ENCODE measurements around the gene SNRK. TPM values are rescaled to one million over a fixed set of nuclear protein-coding genes. Genes with fewer than 3 reads are reported as not detected.

Gene SNRK
- total RNA-seq, 1 experiment from 2014 or later: 7.3 TPM

DNA sequence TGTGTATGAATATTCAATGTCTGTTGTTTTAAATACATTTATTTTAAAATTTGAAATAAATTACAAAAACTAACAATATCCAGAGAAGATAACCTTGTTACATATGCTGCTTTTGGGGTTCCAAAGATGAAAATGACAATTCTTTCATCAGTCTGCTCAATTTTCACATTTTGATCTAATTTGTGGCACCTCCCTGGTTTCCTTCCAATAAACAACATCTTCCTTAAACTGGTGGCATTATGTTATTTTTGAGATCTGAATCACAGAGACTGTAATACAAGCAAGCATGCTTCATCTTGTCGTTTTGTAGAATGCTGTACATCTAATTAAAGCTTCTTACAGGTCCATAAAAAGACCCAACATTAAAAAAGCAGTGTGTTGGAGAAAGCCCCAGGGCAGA lies 2.2 kb upstream of the SNRK start:
- Histone ChIP-seq H3K4me1 (ENCODE audit: insufficient read depth, low read length, poor library complexity, severe bottlenecking) (no peaks in the 10 kb centered on the region), H3K36me3 (ENCODE audit: insufficient read depth, low read length, poor library complexity, severe bottlenecking) (no peaks in the 10 kb centered on the region), H3K27me3 (replicated peaks; ENCODE audit: insufficient read depth, low read depth, low read length, poor library complexity) (peaks cover 4% of the 10 kb centered on the region), H3K9me3 (ENCODE audit: low read depth, low read length, poor library complexity, severe bottlenecking) (no peaks in the 10 kb centered on the region), H3K27ac (ENCODE audit: low read depth, low read length, poor library complexity, severe bottlenecking) (no peak overlapping the region), H3K4me3 (ENCODE audit: low read depth, low read length, poor library complexity, severe bottlenecking) (no peak overlapping the region)
- no peak for TF ChIP-seq EZH2 (IDR thresholded peaks at IDR 0.05; ENCODE audit: borderline replicate concordance, low read depth, low read length, poor library complexity, severe bottlenecking)
- TF ChIP-seq, protein P1, sequence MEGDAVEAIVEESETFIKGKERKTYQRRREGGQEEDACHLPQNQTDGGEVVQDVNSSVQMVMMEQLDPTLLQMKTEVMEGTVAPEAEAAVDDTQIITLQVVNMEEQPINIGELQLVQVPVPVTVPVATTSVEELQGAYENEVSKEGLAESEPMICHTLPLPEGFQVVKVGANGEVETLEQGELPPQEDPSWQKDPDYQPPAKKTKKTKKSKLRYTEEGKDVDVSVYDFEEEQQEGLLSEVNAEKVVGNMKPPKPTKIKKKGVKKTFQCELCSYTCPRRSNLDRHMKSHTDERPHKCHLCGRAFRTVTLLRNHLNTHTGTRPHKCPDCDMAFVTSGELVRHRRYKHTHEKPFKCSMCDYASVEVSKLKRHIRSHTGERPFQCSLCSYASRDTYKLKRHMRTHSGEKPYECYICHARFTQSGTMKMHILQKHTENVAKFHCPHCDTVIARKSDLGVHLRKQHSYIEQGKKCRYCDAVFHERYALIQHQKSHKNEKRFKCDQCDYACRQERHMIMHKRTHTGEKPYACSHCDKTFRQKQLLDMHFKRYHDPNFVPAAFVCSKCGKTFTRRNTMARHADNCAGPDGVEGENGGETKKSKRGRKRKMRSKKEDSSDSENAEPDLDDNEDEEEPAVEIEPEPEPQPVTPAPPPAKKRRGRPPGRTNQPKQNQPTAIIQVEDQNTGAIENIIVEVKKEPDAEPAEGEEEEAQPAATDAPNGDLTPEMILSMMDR (conservative IDR thresholded peaks at IDR 0.05; ENCODE audit: low read depth, low read length): no peak
- intact Hi-C loops (cut with micrococcal nuclease; ENCODE audit: unreplicated experiment): no loop called here
- BruUV-seq (replicated peaks): no TSS peak
- ChIA-PET POLR2A (ENCODE audit: low non-redundant PET) (no interaction called here), CTCF (no interaction called here)
- no peak for DNase-seq (ENCODE audit: low spot score)

DNA sequence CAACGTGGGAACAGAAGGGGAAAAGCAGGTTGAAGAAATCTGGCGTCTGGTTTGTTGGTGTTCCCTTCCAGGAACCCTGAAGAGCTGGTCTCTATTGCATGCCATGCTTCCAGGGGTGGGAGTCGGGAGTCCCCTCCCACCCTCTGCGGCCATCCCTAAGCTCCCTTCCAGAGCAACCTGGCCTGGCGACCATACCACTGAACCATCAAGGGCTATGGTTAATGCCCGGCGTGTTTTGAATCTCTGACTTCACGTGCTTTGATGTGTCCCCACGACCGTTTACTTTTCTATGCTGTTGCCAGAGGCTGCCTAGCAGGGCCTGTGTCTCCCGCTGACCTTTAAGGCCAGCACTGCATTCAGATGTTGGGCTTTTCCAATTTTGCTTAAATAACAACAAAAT lies 696 bp upstream of the SNRK start:
- DNase-seq (ENCODE audit: low spot score): no peak
- Histone ChIP-seq H3K9me3 (ENCODE audit: low read depth, low read length, poor library complexity, severe bottlenecking) (no peaks in the 10 kb centered on the region), H3K36me3 (ENCODE audit: insufficient read depth, low read length, poor library complexity, severe bottlenecking) (no peaks in the 10 kb centered on the region), H3K27ac (ENCODE audit: low read depth, low read length, poor library complexity, severe bottlenecking) (no peak overlapping the region), H3K4me1 (ENCODE audit: insufficient read depth, low read length, poor library complexity, severe bottlenecking) (no peaks in the 10 kb centered on the region), H3K27me3 (replicated peaks; ENCODE audit: insufficient read depth, low read depth, low read length, poor library complexity) (peaks cover 4% of the 10 kb centered on the region), H3K4me3 (ENCODE audit: low read depth, low read length, poor library complexity, severe bottlenecking) (no peak overlapping the region)
- no TSS peak for BruUV-seq (replicated peaks)
- intact Hi-C loops (cut with micrococcal nuclease; ENCODE audit: unreplicated experiment): no loop called here
- no peak for TF ChIP-seq EZH2 (IDR thresholded peaks at IDR 0.05; ENCODE audit: borderline replicate concordance, low read depth, low read length, poor library complexity, severe bottlenecking)
- TF ChIP-seq, protein P1 (conservative IDR thresholded peaks at IDR 0.05; ENCODE audit: low read depth, low read length): no peak
- CTCF ChIA-PET: no interaction called here
- POLR2A ChIA-PET (ENCODE audit: low non-redundant PET): no interaction called here

- POLR2A ChIA-PET (ENCODE audit: low non-redundant PET): interaction anchor here (0.6 kb wide), 1 partner anchor 52 kb away, joined by 4 read pairs; no protein-coding TSS in a partner anchor
Measured at GRCh38 chr3:43286841-43287499, 630 bp downstream of the SNRK start.

More at GRCh38 chr3:43286841-43287499, 630 bp downstream of the SNRK start:
- BruUV-seq (replicated peaks): no TSS peak
- Histone ChIP-seq H3K27me3 (replicated peaks; ENCODE audit: insufficient read depth, low read depth, low read length, poor library complexity) (no peaks in the 10 kb centered on the region), H3K4me1 (ENCODE audit: insufficient read depth, low read length, poor library complexity, severe bottlenecking) (no peaks in the 10 kb centered on the region), H3K27ac (ENCODE audit: low read depth, low read length, poor library complexity, severe bottlenecking) (no peak overlapping the region), H3K9me3 (ENCODE audit: low read depth, low read length, poor library complexity, severe bottlenecking) (no peaks in the 10 kb centered on the region), H3K36me3 (ENCODE audit: insufficient read depth, low read length, poor library complexity, severe bottlenecking) (no peaks in the 10 kb centered on the region), H3K4me3 (ENCODE audit: low read depth, low read length, poor library complexity, severe bottlenecking) (peak overlapping the region; percentile 60)
- DNase-seq (ENCODE audit: low spot score): peak; percentile 6
- TF ChIP-seq, protein P1 (conservative IDR thresholded peaks at IDR 0.05; ENCODE audit: low read depth, low read length): no peak
- no peak for TF ChIP-seq EZH2 (IDR thresholded peaks at IDR 0.05; ENCODE audit: borderline replicate concordance, low read depth, low read length, poor library complexity, severe bottlenecking)
- CTCF ChIA-PET: no interaction called here
- intact Hi-C loops (cut with micrococcal nuclease; ENCODE audit: unreplicated experiment): no loop called here

Data from A673 (cell line).